Ovary (tissue), 9 donors: ENCODE measurements around the gene ALPK1. TPM values are rescaled to one million over a fixed set of nuclear protein-coding genes. Genes with fewer than 3 reads are reported as not detected.

Experiments used
- DNase-seq, 5 donors: peaks; one replicate each; pipeline ENCODE4 v3.0.0-alpha.2; 2019 to 2020
- H3K27ac ChIP-seq, 2 donors: fragments of 200-600 bp; one replicate each; pipeline versions ENCODE4 v1.5.1 to v1.8.0; 2019 to 2022
- H3K27me3 ChIP-seq: fragments of 200-600 bp; one replicate; pipeline ENCODE4 v1.8.0; 2022
- H3K36me3 ChIP-seq: fragments of 200-600 bp; sonication (generic); one replicate; pipeline ENCODE4 v1.5.1; 2019
- H3K4me1 ChIP-seq: one replicate; pipeline ENCODE4 v1.8.1; 2013; ENCODE audit warnings: mild to moderate bottlenecking, moderate library complexity; ENCODE audit not compliant: insufficient read depth
- H3K4me3 ChIP-seq: fragments of 200-600 bp; sonication (generic); one replicate; pipeline ENCODE4 v1.5.1; 2017
- H3K9me3 ChIP-seq, 2 donors: fragments of 200-600 bp in 1 of 2; sonication (generic) in 1 of 2; one replicate each; pipeline versions ENCODE4 v1.5.1 to v1.8.1; 2013 to 2019; ENCODE audit warnings: mild to moderate bottlenecking in 1 of 2, moderate library complexity in 1 of 2
- CTCF ChIP-seq, 3 donors: fragments of 450-650 bp in 2 of 3; fragments of 200-600 bp in 1 of 3; IDR thresholded peaks; one replicate each; pipeline versions ENCODE4 v1.5.1 to v1.8.0; 2016 to 2022; ENCODE audit warnings: antibody characterized with exemption in 3 of 3, mild to moderate bottlenecking in 1 of 3
- EP300 ChIP-seq: sonication (generic); formaldehyde crosslinking; IDR thresholded peaks from one replicate; pipeline ENCODE4 v1.6.1; 2017; ENCODE audit warnings: antibody characterized with exemption
- POLR2A ChIP-seq: fragments of 450-650 bp; IDR thresholded peaks from one replicate; pipeline ENCODE4 v1.6.1; 2017; ENCODE audit warnings: antibody characterized with exemption, mild to moderate bottlenecking, moderate library complexity
- WGBS, 3 donors: extraction: QIAGEN DNeasy Blood & Tissue Kit in 1 of 3; methylation state at CpG; one replicate each; pipeline versions ENCODE4 v1.1.5 to v1.1.7; 2013 to 2017; 5-methylcytosine and 5-hydroxymethylcytosine counted together
- intact Hi-C, 4 donors: fragments of 100-400 bp; cut with DNase I; formaldehyde crosslinking; loops; one replicate each; pipeline versions ENCODE4 v1.11.0 to v1.15.1; 2022 to 2023
- polyA plus RNA-seq, 2 donors: library from polyadenylated mRNA; stranded (reverse); fragments of 200-250 nt in 1 of 2; fragments of 350-450 nt in 1 of 2; fragmentation: Illumina TruSeq in 1 of 2; extraction: RNeasy Lipid Tissue Mini Kit (QIAGEN cat#74804) in 1 of 2; gene quantifications; one replicate each; pipeline ENCODE4 v1.2.3, GENCODE V29; 2013 to 2014
- total RNA-seq, 7 donors: library from RNA; depleted of rRNA in 2 of 7; stranded (reverse); fragments of >200 nt in 2 of 7; fragmentation: NEBNext Ultra II Directional in 3 of 7; extraction: Animal tissue kit (Norgen Biotek cat#: 25700) in 3 of 7; gene quantifications; one replicate each; pipeline versions ENCODE4 v1.1.0 to v1.2.4, GENCODE V29; 2016 to 2023
- donor health status: DM: no; HTN: no; CAD: no; lungs with moderate emphysema.
- donor health status: DM: no; HTN: no; CAD: no.
- donor health status: Bipolar disorder and iron deficiency.
- donor health status: DM: yes; HTN: yes; CAD: no.
- donor health status: DM: no; HTN: no; CAD: no.
- donor health status: DM: yes; HTN: yes; CAD: no.

Gene ALPK1
- total and polyA plus RNA-seq, 9 donors, result 6.8 to 33.6 (median 21.3) TPM

- Histone ChIP-seq H3K36me3 (no peaks in the 10 kb centered on the region), H3K4me3 (no peak overlapping the region), H3K9me3 (no peaks in the 10 kb centered on the region), H3K4me1 (peaks cover 1% of the 10 kb centered on the region), H3K27me3 (no peaks in the 10 kb centered on the region), H3K27ac (no peak overlapping the region)
- TF ChIP-seq EP300 (no peak), CTCF (IDR thresholded peaks at IDR 0.05) (no peak), POLR2A (no peak)
- DNase-seq, result no peak
- 79 to 88% (median 81%) methylated on average over 4 of the region's 4 CpGs for WGBS, 3 donors
- intact Hi-C loops, result no loop called here
Measured at GRCh38 chr4:112272292-112272691, 24.9 kb upstream of the ALPK1 start.

GRCh38 chr4:112274959-112275358, 22.2 kb upstream of the ALPK1 start:
- H3K27ac ChIP-seq, result no peak overlapping the region
- H3K36me3 ChIP-seq, result no peaks in the 10 kb centered on the region
- intact Hi-C loops, result no loop called here
- H3K27me3 ChIP-seq, result no peaks in the 10 kb centered on the region
- peaks cover 2% of the 10 kb centered on the region for H3K4me1 ChIP-seq
- DNase-seq, result no peak
- TF ChIP-seq POLR2A, result no peak
- no peak for TF ChIP-seq CTCF (IDR thresholded peaks at IDR 0.05)
- no peak for TF ChIP-seq EP300
- no peaks in the 10 kb centered on the region for H3K9me3 ChIP-seq
- 94 to 97% (median 96%) methylated on average over 4 of the region's 4 CpGs for WGBS, 3 donors
- H3K4me3 ChIP-seq, result no peak overlapping the region

GRCh38 chr4:112276113-112276512, 21.1 kb upstream of the ALPK1 start:
- no peaks in the 10 kb centered on the region for H3K9me3 ChIP-seq
- H3K36me3 ChIP-seq, result no peaks in the 10 kb centered on the region
- TF ChIP-seq POLR2A (no peak), CTCF (IDR thresholded peaks at IDR 0.05) (no peak), EP300 (no peak)
- no peaks in the 10 kb centered on the region for H3K27me3 ChIP-seq
- peaks cover 2% of the 10 kb centered on the region for H3K4me1 ChIP-seq
- DNase-seq, result no peak
- no peak overlapping the region for H3K27ac ChIP-seq
- WGBS, 3 donors, result 96% methylated on average over 3 of the region's 3 CpGs
- H3K4me3 ChIP-seq, result no peak overlapping the region
- intact Hi-C loops, result no loop called here

- DNase-seq, result no peak
Measured at GRCh38 chr4:112277220-112277619, 19.9 kb upstream of the ALPK1 start.

More at GRCh38 chr4:112277220-112277619, 19.9 kb upstream of the ALPK1 start:
- TF ChIP-seq EP300, result no peak
- no peak for TF ChIP-seq POLR2A
- TF ChIP-seq CTCF (IDR thresholded peaks at IDR 0.05), result no peak
- H3K4me3 ChIP-seq, result no peak overlapping the region
- H3K4me1 ChIP-seq, result peaks cover 2% of the 10 kb centered on the region
- no peaks in the 10 kb centered on the region for H3K27me3 ChIP-seq
- H3K9me3 ChIP-seq, result no peaks in the 10 kb centered on the region
- H3K36me3 ChIP-seq, result no peaks in the 10 kb centered on the region
- WGBS, 3 donors, result 50 to 70% (median 58%) methylated on average over 3 of the region's 3 CpGs
- intact Hi-C loops, result no loop called here
- H3K27ac ChIP-seq, result no peak overlapping the region
